H1 (cell line): ENCODE measurements around the gene SLC19A3. TPM values are rescaled to one million over a fixed set of nuclear protein-coding genes. Genes with fewer than 3 reads are reported as not detected.

Source experiments
- EP300 ChIP-seq, 2 experiments: IDR thresholded peaks; 1 replicate in 1 of 2; 2 replicates in 1 of 2; pipeline ENCODE4 v1.6.1; 2011 to 2012; ENCODE audit warnings: low read depth in 2 of 2, low read length in 2 of 2, mild to moderate bottlenecking in 2 of 2, borderline replicate concordance in 1 of 2, inconsistent platforms in 1 of 2, moderate library complexity in 1 of 2
- SAP30 ChIP-seq: fragments of 300-600 bp; sonication (generic); IDR thresholded peaks from 2 replicates; pipeline ENCODE4 v1.7.1; 2012; ENCODE audit warnings: low read length, moderate library complexity, mild to moderate bottlenecking, inconsistent platforms; ENCODE audit not compliant: insufficient read depth, insufficient replicate concordance
- SIRT6 ChIP-seq: IDR thresholded peaks from one replicate; pipeline ENCODE4 v1.7.1; 2012; ENCODE audit warnings: low read length, inconsistent platforms
- polyA plus RNA-seq, 7 experiments: library from polyadenylated mRNA; depleted of rRNA in 3 of 7; stranded (reverse) in 5 of 7; unstranded in 2 of 7; fragments of >200 nt in 5 of 7; fragments of 200-250 nt in 2 of 7; gene quantifications; 1 replicate in 5 of 7; 2 replicates in 1 of 7; 4 replicates in 1 of 7; pipeline versions ENCODE4 v1.2.1 to v1.2.3, GENCODE V29; 2011 to 2013; ENCODE audit warnings: missing spikeins in 2 of 7, mixed read lengths in 2 of 7
- total RNA-seq: library from RNA; stranded (reverse); fragmentation: NEBNext Ultra II Directional; extraction: Animal tissue kit (Norgen Biotek cat#: 25700); gene quantifications from 2 replicates; pipeline ENCODE4 v1.2.1, GENCODE V29; 2021

The SLC19A3 gene
- total and polyA plus RNA-seq, 2 of the 8 experiments (the other 6 are each of a cell fraction or from before 2014, with no cell fraction given), result 7.0 to 9.8 TPM

DNA sequence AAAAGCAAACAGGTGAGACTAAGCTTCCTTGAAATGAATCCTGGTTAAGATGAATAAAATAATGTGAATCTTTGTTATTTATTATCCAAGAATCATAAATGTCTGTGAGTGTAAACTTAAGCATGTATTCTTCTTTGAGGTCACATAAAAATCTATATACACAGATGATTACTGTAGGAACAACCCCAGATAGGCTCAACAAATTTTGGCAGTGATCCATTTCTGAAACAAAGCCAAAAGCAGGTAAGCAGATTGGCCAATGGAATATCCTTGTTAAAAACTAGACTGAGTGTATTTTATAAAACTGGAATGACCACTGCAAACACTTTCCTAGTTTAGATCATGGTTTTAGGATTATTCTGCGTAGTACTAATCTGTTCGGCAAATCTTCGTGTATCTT lies 39.9 kb downstream of the SLC19A3 start (continued):
- TF ChIP-seq SAP30 (no peak), SIRT6 (no peak), EP300 (IDR thresholded peaks at IDR 0.05; ENCODE audit: borderline replicate concordance in 1 of 2, low read depth in 2 of 2, low read length in 2 of 2) (no peak)
- TF ChIP-seq, all 59 proteins: peak for 0
